ENCODE results near the gene PRKCB. TPM values are rescaled to one million over a fixed set of nuclear protein-coding genes. Genes with fewer than 3 reads are reported as not detected.
"Not testable (repeated sequence)": the region's sequence is repeated elsewhere in the genome, so short reads cannot be mapped to it uniquely, and the experiment has no call there.

PRKCB gene
- polyA plus RNA-seq, 3 donors, result 57.4 to 87.4 (median 75.5) TPM

- intact Hi-C loops (cut with micrococcal nuclease), result no loop called here
- Histone ChIP-seq H3K4me1 (ENCODE audit: control insufficient read depth in 1 of 2, insufficient read depth in 2 of 2, low read length in 2 of 2) (no peaks in the 10 kb centered on the region), H3K9me3 (replicated peaks in 1 of 2; ENCODE audit: control insufficient read depth in 1 of 2, insufficient read depth in 1 of 2, low read length in 2 of 2) (no peaks in the 10 kb centered on the region), H3K36me3 (replicated peaks in 1 of 2; ENCODE audit: control insufficient read depth in 1 of 2, insufficient read depth in 2 of 2, low read length in 2 of 2) (peaks cover 53 to 89% of the 10 kb centered on the region in 2 donors), H3K4me2 (replicated peaks; ENCODE audit: extremely low read depth, low read length, poor library complexity, severe bottlenecking) (no peak overlapping the region), H2AFZ (ENCODE audit: insufficient read depth, low read depth, low read length, poor library complexity, severe bottlenecking) (no peak overlapping the region), H3K79me2 (ENCODE audit: insufficient read depth, low read length) (no peaks in the 10 kb centered on the region), H4K20me1 (ENCODE audit: insufficient read depth, low read length) (peaks cover 85% of the 10 kb centered on the region), H3K9ac (ENCODE audit: insufficient read depth, low read length, poor library complexity, severe bottlenecking) (no peak overlapping the region), H3K27me3 (ENCODE audit: control insufficient read depth in 2 of 2, insufficient read depth in 2 of 2, low read length in 2 of 2) (no peaks in the 10 kb centered on the region), H3K27ac (ENCODE audit: low read depth in 1 of 2, low read length in 2 of 2) (no peak overlapping the region), H3K4me3 (replicated peaks in 1 of 3; ENCODE audit: low read depth in 2 of 3, low read length in 3 of 3) (no peak overlapping the region)
- no peak for DNase-seq
- Mint-ChIP-seq H3K27ac (no peak overlapping the region), H3K4me1 (no peaks in the 10 kb centered on the region), H3K9me3 (peaks cover 0 to 4% (median 1%) of the 10 kb centered on the region in 7 donors), H3K27me3 (ENCODE audit: low read depth in 3 of 3) (no peaks in the 10 kb centered on the region), H3K36me3 (peaks cover 69 to 83% of the 10 kb centered on the region in 2 donors), H3K4me3 (no peak overlapping the region)
- no peak for TF ChIP-seq CTCF (IDR thresholded peaks at IDR 0.05)
- WGBS (ENCODE audit: insufficient coverage), result no CpG with 5 or more reads among the region's 2 CpGs
Observed at GRCh38 chr16:24101431-24101830, 265.6 kb downstream of the PRKCB start.

- no peak for DNase-seq
- peaks cover 0 to 4% (median 3%) of the 10 kb centered on the region in 7 donors for H3K9me3 Mint-ChIP-seq
- Histone ChIP-seq H3K4me1 (ENCODE audit: control insufficient read depth in 1 of 2, insufficient read depth in 2 of 2, low read length in 2 of 2) (no peaks in the 10 kb centered on the region), H3K79me2 (ENCODE audit: insufficient read depth, low read length) (no peaks in the 10 kb centered on the region), H3K27me3 (ENCODE audit: control insufficient read depth in 2 of 2, insufficient read depth in 2 of 2, low read length in 2 of 2) (no peaks in the 10 kb centered on the region), H2AFZ (ENCODE audit: insufficient read depth, low read depth, low read length, poor library complexity, severe bottlenecking) (no peak overlapping the region), H3K9ac (ENCODE audit: insufficient read depth, low read length, poor library complexity, severe bottlenecking) (no peak overlapping the region), H3K27ac (ENCODE audit: low read depth in 1 of 2, low read length in 2 of 2) (no peak overlapping the region), H3K36me3 (replicated peaks in 1 of 2; ENCODE audit: control insufficient read depth in 1 of 2, insufficient read depth in 2 of 2, low read length in 2 of 2) (peaks cover 53 to 86% of the 10 kb centered on the region in 2 donors), H3K4me2 (replicated peaks; ENCODE audit: extremely low read depth, low read length, poor library complexity, severe bottlenecking) (no peak overlapping the region), H4K20me1 (ENCODE audit: insufficient read depth, low read length) (peaks cover 90% of the 10 kb centered on the region), H3K9me3 (replicated peaks in 1 of 2; ENCODE audit: control insufficient read depth in 1 of 2, insufficient read depth in 1 of 2, low read length in 2 of 2) (no peaks in the 10 kb centered on the region), H3K4me3 (replicated peaks in 1 of 3; ENCODE audit: low read depth in 2 of 3, low read length in 3 of 3) (no peak overlapping the region)
- no peak overlapping the region for H3K4me3 Mint-ChIP-seq
- WGBS (ENCODE audit: insufficient coverage), result 100% methylated on average over 3 of the region's 4 CpGs
- intact Hi-C loops (cut with micrococcal nuclease), result no loop called here
- H3K4me1 Mint-ChIP-seq, result no peaks in the 10 kb centered on the region
- peaks cover 70 to 83% of the 10 kb centered on the region in 2 donors for H3K36me3 Mint-ChIP-seq
- no peaks in the 10 kb centered on the region for H3K27me3 Mint-ChIP-seq (ENCODE audit: low read depth in 3 of 3)
- H3K27ac Mint-ChIP-seq, result peak overlapping the region in 4 of 7 donors; percentile 4 to 54 (median 50)
- TF ChIP-seq CTCF (IDR thresholded peaks at IDR 0.05), result no peak
Observed at GRCh38 chr16:24102209-24102660, 266.5 kb downstream of the PRKCB start.

- H3K4me1 ChIP-seq (ENCODE audit: control insufficient read depth in 1 of 2, insufficient read depth in 2 of 2, low read length in 2 of 2); H3K27ac Mint-ChIP-seq; H3K9ac ChIP-seq (ENCODE audit: insufficient read depth, low read length, poor library complexity, severe bottlenecking); H2AFZ ChIP-seq (ENCODE audit: insufficient read depth, low read depth, low read length, poor library complexity, severe bottlenecking); H3K4me2 ChIP-seq (replicated peaks; ENCODE audit: extremely low read depth, low read length, poor library complexity, severe bottlenecking); H3K27me3 ChIP-seq (ENCODE audit: control insufficient read depth in 2 of 2, insufficient read depth in 2 of 2, low read length in 2 of 2); H3K4me1 Mint-ChIP-seq; DNase-seq; H3K9me3 Mint-ChIP-seq; intact Hi-C loops (cut with micrococcal nuclease); H3K27ac ChIP-seq (ENCODE audit: low read depth in 1 of 2, low read length in 2 of 2); H3K79me2 ChIP-seq (ENCODE audit: insufficient read depth, low read length); H3K9me3 ChIP-seq (replicated peaks in 1 of 2; ENCODE audit: control insufficient read depth in 1 of 2, insufficient read depth in 1 of 2, low read length in 2 of 2); H3K27me3 Mint-ChIP-seq (ENCODE audit: low read depth in 3 of 3); H3K4me3 Mint-ChIP-seq; H3K4me3 ChIP-seq (replicated peaks in 1 of 3; ENCODE audit: low read depth in 2 of 3, low read length in 3 of 3): not testable (repeated sequence)
- H3K36me3 Mint-ChIP-seq, result peaks cover 50 to 59% of the 10 kb centered on the region in 2 donors
- Histone ChIP-seq H4K20me1 (ENCODE audit: insufficient read depth, low read length) (peaks cover 71% of the 10 kb centered on the region), H3K36me3 (replicated peaks in 1 of 2; ENCODE audit: control insufficient read depth in 1 of 2, insufficient read depth in 2 of 2, low read length in 2 of 2) (peaks cover 27 to 61% of the 10 kb centered on the region in 2 donors)
- WGBS (ENCODE audit: insufficient coverage), result no CpG with 5 or more reads among the region's 2 CpGs
Observed at GRCh38 chr16:24105471-24105870, 269.7 kb downstream of the PRKCB start.

All from CD14-positive monocyte (primary cell).